ENCODE results near the gene PGLYRP2. TPM values are rescaled to one million over a fixed set of nuclear protein-coding genes. Genes with fewer than 3 reads are reported as not detected.

The PGLYRP2 gene
- total RNA-seq, 2 donors from 2014 or later = not detected

DNA sequence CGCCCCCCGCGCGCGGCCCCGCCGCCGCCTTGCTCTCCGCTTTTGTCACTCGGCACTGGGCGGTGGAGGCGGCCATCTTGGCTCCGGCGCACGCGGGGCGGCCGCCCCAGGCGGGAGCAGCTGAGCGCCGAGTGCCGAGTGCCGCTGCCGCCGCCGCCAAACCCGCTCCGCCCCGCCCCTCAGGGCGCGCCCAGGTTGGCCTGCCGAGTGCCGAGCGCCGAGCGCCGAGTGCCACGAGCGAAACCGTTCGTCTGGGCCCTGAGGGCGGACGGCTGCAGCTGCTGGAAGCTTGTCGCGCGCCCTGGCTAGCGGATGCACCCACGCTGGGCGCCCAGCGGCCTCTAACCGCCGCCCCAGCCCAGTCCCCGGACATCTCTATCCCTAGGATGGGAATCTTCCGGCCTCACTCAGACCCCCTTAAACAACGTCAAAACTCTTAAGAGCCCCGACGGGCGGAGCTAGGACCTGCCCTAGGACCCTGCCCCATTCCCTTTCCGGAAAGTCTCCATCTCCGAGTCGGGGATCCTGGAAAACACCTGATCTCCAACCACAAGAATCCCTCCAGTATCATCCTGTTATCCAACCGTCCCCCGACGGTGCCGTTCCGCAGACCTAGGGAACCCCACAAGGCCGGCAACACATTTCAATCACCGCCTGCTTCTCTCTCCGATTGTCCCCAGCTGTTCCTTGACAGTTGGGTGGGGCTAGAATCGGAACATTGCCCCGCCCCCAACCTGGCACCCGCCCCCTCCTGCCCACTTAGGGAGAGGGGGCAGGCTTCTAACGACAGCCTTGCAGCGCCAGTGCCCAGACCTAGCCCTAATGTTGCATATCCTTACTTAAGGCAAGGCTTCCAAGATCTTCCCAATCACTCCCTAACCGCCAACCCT is 46.4 kb downstream of the PGLYRP2 start:
- Histone ChIP-seq H3K27me3 (ENCODE audit: control insufficient read depth, insufficient read depth, low read length, poor library complexity, severe bottlenecking) (no peaks in the 10 kb centered on the region), H3K9ac (ENCODE audit: extremely low read depth, low read length, poor library complexity, severe bottlenecking) (peak overlapping the region; percentile 50), H3K9me3 (ENCODE audit: control insufficient read depth, low read length) (no peaks in the 10 kb centered on the region), H3K36me3 (ENCODE audit: control insufficient read depth, insufficient read depth, low read length) (no peaks in the 10 kb centered on the region), H3K4me3 (ENCODE audit: low read length) (peak overlapping the region; percentile 93), H3K27ac (ENCODE audit: low read depth, low read length) (peak overlapping the region; percentile 87), H3K4me1 (ENCODE audit: control insufficient read depth, insufficient read depth, low read length) (peaks cover 13% of the 10 kb centered on the region)
- peak; percentile 96 for DNase-seq
- no peaks in the 10 kb centered on the region for H3K27me3 Mint-ChIP-seq (ENCODE audit: insufficient read depth)
- TF ChIP-seq, protein P1, sequence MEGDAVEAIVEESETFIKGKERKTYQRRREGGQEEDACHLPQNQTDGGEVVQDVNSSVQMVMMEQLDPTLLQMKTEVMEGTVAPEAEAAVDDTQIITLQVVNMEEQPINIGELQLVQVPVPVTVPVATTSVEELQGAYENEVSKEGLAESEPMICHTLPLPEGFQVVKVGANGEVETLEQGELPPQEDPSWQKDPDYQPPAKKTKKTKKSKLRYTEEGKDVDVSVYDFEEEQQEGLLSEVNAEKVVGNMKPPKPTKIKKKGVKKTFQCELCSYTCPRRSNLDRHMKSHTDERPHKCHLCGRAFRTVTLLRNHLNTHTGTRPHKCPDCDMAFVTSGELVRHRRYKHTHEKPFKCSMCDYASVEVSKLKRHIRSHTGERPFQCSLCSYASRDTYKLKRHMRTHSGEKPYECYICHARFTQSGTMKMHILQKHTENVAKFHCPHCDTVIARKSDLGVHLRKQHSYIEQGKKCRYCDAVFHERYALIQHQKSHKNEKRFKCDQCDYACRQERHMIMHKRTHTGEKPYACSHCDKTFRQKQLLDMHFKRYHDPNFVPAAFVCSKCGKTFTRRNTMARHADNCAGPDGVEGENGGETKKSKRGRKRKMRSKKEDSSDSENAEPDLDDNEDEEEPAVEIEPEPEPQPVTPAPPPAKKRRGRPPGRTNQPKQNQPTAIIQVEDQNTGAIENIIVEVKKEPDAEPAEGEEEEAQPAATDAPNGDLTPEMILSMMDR (conservative IDR thresholded peaks at IDR 0.05) = no peak
- H3K4me1 Mint-ChIP-seq = peaks cover 17% of the 10 kb centered on the region
- H3K27ac Mint-ChIP-seq = peak overlapping the region; percentile 78
- no peaks in the 10 kb centered on the region for H3K9me3 Mint-ChIP-seq
- no peaks in the 10 kb centered on the region for H3K36me3 Mint-ChIP-seq (ENCODE audit: low read depth)
- peak overlapping the region; percentile 97 for H3K4me3 Mint-ChIP-seq
- 0 to 1% methylated on average over 23 to 75 of the region's 75 CpGs for WGBS, 2 experiments (ENCODE audit: insufficient coverage in 1 of 2, insufficient read length in 1 of 2)

GRCh38 chr19:15432018-15432494 is 47.2 kb downstream of the PGLYRP2 start:
- WGBS, 2 experiments (ENCODE audit: insufficient coverage in 1 of 2, insufficient read length in 1 of 2) = 1 to 2% methylated on average over 13 to 37 of the region's 44 CpGs
- H3K27me3 Mint-ChIP-seq (ENCODE audit: insufficient read depth) = no peaks in the 10 kb centered on the region
- peak overlapping the region; percentile 92 for H3K27ac Mint-ChIP-seq
- peaks cover 17% of the 10 kb centered on the region for H3K4me1 Mint-ChIP-seq
- peak overlapping the region; percentile 97 for H3K4me3 Mint-ChIP-seq
- peaks cover 13% of the 10 kb centered on the region for H3K4me1 ChIP-seq (ENCODE audit: control insufficient read depth, insufficient read depth, low read length)
- no peaks in the 10 kb centered on the region for H3K9me3 Mint-ChIP-seq
- peak overlapping the region; percentile 75 for H3K9ac ChIP-seq (ENCODE audit: extremely low read depth, low read length, poor library complexity, severe bottlenecking)
- H3K36me3 ChIP-seq (ENCODE audit: control insufficient read depth, insufficient read depth, low read length) = peaks cover 8% of the 10 kb centered on the region
- peak overlapping the region; percentile 94 for H3K4me3 ChIP-seq (ENCODE audit: low read length)
- no peaks in the 10 kb centered on the region for H3K9me3 ChIP-seq (ENCODE audit: control insufficient read depth, low read length)
- peak overlapping the region; percentile 63 for H3K27ac ChIP-seq (ENCODE audit: low read depth, low read length)
- no peak for DNase-seq
- peaks cover 7% of the 10 kb centered on the region for H3K36me3 Mint-ChIP-seq (ENCODE audit: low read depth)
- H3K27me3 ChIP-seq (ENCODE audit: control insufficient read depth, insufficient read depth, low read length, poor library complexity, severe bottlenecking) = no peaks in the 10 kb centered on the region
- TF ChIP-seq, protein P1 (conservative IDR thresholded peaks at IDR 0.05) = no peak

GRCh38 chr19:15431396-15432017 is 47.8 kb downstream of the PGLYRP2 start:
- Mint-ChIP-seq H3K9me3 (no peaks in the 10 kb centered on the region), H3K27ac (peak overlapping the region; percentile 92), H3K4me1 (peaks cover 17% of the 10 kb centered on the region), H3K27me3 (ENCODE audit: insufficient read depth) (no peaks in the 10 kb centered on the region), H3K4me3 (peak overlapping the region; percentile 97), H3K36me3 (ENCODE audit: low read depth) (peaks cover 11% of the 10 kb centered on the region)
- peak overlapping the region; percentile 75 for H3K9ac ChIP-seq (ENCODE audit: extremely low read depth, low read length, poor library complexity, severe bottlenecking)
- peak overlapping the region; percentile 94 for H3K4me3 ChIP-seq (ENCODE audit: low read length)
- H3K36me3 ChIP-seq (ENCODE audit: control insufficient read depth, insufficient read depth, low read length) = peaks cover 11% of the 10 kb centered on the region
- DNase-seq = no peak
- peaks cover 13% of the 10 kb centered on the region for H3K4me1 ChIP-seq (ENCODE audit: control insufficient read depth, insufficient read depth, low read length)
- peak overlapping the region; percentile 63 for H3K27ac ChIP-seq (ENCODE audit: low read depth, low read length)
- no peaks in the 10 kb centered on the region for H3K9me3 ChIP-seq (ENCODE audit: control insufficient read depth, low read length)
- TF ChIP-seq, protein P1 (conservative IDR thresholded peaks at IDR 0.05) = no peak
- 34 to 41% methylated on average over 5 to 7 of the region's 7 CpGs for WGBS, 2 experiments (ENCODE audit: insufficient coverage in 1 of 2, insufficient read length in 1 of 2)
- no peaks in the 10 kb centered on the region for H3K27me3 ChIP-seq (ENCODE audit: control insufficient read depth, insufficient read depth, low read length, poor library complexity, severe bottlenecking)
